Body of pancreas (tissue), 4 donors: ENCODE results near the gene NDUFAF3. TPM values are rescaled to one million over a fixed set of nuclear protein-coding genes. Genes with fewer than 3 reads are reported as not detected.
A peak's percentile ranks its signal among the peaks of the same experiment; 100 is the strongest.

Experiments used
- ATAC-seq: fragments of 150-250 bp; one replicate; pipeline ENCODE4 v1.9.1; 2016
- DNase-seq, 4 donors: peaks; one replicate each; pipeline ENCODE4 v3.0.0-alpha.2; 2019
- H3K27ac ChIP-seq, 4 donors: fragments of 200-600 bp; sonication (generic); 1 replicate in 3 of 4; 2 replicates in 1 of 4; pipeline versions ENCODE4 v1.5.1 to v1.6.1; 2016 to 2019; ENCODE audit warnings: mild to moderate bottlenecking in 1 of 4, mixed read lengths in 1 of 4, moderate library complexity in 1 of 4
- H3K27me3 ChIP-seq, 2 donors: fragments of 200-600 bp; sonication (generic); one replicate each; pipeline ENCODE4 v1.6.0; 2016; ENCODE audit warnings: mild to moderate bottlenecking in 1 of 2
- H3K36me3 ChIP-seq, 2 donors: fragments of 200-600 bp; sonication (generic); replicated peaks in 1 of 2; 2 replicates each; pipeline ENCODE4 v1.5.1; 2016; ENCODE audit warnings: low read depth in 2 of 2; ENCODE audit not compliant: insufficient read depth in 1 of 2
- H3K4me1 ChIP-seq: fragments of 200-600 bp; sonication (generic); one replicate; pipeline ENCODE4 v1.6.0; 2016
- H3K4me3 ChIP-seq, 2 donors: fragments of 200-600 bp; sonication (generic); 1 replicate in 1 of 2; 2 replicates in 1 of 2; pipeline ENCODE4 v1.5.1; 2016 to 2019
- H3K9me3 ChIP-seq, 3 donors: fragments of 200-600 bp; sonication (generic); 1 replicate in 2 of 3; 2 replicates in 1 of 3; pipeline ENCODE4 v1.5.1; 2016
- CTCF ChIP-seq, 7 experiments: fragments of 450-650 bp in 4 of 7; fragments of 200-600 bp in 3 of 7; sonication (generic) in 3 of 7; IDR thresholded peaks; one replicate each; pipeline ENCODE4 v1.5.1; 2016 to 2019; ENCODE audit warnings: antibody characterized with exemption in 7 of 7
- POLR2A ChIP-seq, 3 donors: fragments of 450-650 bp; IDR thresholded peaks; one replicate each; pipeline ENCODE4 v1.6.1; 2016; ENCODE audit warnings: antibody characterized with exemption in 3 of 3, mild to moderate bottlenecking in 2 of 3
- WGBS, 2 donors: methylation state at CpG; one replicate each; pipeline ENCODE4 v1.1.5; 2017; 5-methylcytosine and 5-hydroxymethylcytosine counted together
- intact Hi-C: fragments of 100-400 bp; cut with DNase I; formaldehyde crosslinking; loops from one replicate; pipeline ENCODE4 v1.15.1; 2023
- total RNA-seq, 2 donors: library from RNA; depleted of rRNA; stranded (reverse); fragments of >200 nt; gene quantifications; one replicate each; pipeline ENCODE4 v1.1.0, GENCODE V29; 2016

Gene NDUFAF3, protein sequence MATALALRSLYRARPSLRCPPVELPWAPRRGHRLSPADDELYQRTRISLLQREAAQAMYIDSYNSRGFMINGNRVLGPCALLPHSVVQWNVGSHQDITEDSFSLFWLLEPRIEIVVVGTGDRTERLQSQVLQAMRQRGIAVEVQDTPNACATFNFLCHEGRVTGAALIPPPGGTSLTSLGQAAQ
- total RNA-seq: 10 to 100 TPM; 25.7 to 55.0 TPM

DNA sequence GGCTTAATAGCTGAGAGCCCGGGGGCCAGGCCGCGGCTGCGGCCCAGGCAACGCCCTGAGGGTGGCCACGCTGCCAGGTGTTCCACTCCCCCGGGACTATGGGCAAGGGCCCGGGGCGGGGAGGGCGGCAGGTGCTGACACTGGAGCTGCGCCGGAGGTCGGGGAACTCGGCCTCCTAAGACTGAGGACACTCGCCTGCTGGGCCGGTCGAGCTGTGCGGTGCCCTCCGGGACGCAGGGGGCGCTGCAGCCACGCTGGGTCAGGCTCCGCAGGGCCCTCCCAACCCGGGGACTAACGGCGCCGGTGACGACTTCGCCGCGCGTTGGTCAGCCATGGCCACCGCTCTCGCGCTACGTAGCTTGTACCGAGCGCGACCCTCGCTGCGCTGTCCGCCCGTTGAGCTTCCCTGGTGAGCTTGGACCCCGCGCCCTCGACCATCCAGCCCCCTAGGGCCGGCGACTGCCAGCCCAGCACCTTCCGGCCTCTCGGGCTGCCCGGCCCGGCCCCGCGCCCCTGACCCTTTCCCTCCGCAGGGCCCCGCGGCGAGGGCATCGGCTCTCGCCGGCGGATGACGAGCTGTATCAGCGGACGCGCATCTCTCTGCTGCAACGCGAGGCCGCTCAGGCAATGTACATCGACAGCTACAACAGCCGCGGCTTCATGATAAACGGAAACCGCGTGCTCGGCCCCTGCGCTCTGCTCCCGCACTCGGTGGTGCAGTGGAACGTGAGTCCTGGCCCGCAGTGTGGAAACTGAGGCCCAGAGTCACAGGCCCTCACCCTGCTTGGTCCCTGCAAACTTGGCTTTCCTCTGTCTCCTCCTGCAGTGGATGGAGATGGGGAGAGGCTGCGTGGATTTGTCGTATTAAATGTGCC lies at the start of gene NDUFAF3:
Gene NDUFAF3 (plus strand): TSS at position 309 of the 875 bp plus-strand sequence. CDS start 24 bp downstream, at position 333.
- Histone ChIP-seq H3K4me1 (peaks cover 68% of the 10 kb centered on the region), H3K27ac (peak within 1 kb of the TSS; percentile 90 to 99 (median 98)), H3K36me3 (peaks cover 0 to 13% of the 10 kb centered on the region in 2 donors), H3K9me3 (no peaks in the 10 kb centered on the region), H3K4me3 (peak within 1 kb of the TSS; percentile 44 to 63), H3K27me3 (no peaks in the 10 kb centered on the region)
- peak; percentile 54 to 94 (median 69) for TF ChIP-seq POLR2A (IDR thresholded peaks at IDR 0.05)
- peak; percentile 95 to 99 (median 98) for TF ChIP-seq CTCF (IDR thresholded peaks at IDR 0.05)
- peak; percentile 94 to 95 (median 94) for DNase-seq
- intact Hi-C loops: no loop called here
- peak; percentile 84 for ATAC-seq
- 0 to 3% methylated on average over 8 to 81 of the region's 83 CpGs for WGBS, 2 donors

DNA sequence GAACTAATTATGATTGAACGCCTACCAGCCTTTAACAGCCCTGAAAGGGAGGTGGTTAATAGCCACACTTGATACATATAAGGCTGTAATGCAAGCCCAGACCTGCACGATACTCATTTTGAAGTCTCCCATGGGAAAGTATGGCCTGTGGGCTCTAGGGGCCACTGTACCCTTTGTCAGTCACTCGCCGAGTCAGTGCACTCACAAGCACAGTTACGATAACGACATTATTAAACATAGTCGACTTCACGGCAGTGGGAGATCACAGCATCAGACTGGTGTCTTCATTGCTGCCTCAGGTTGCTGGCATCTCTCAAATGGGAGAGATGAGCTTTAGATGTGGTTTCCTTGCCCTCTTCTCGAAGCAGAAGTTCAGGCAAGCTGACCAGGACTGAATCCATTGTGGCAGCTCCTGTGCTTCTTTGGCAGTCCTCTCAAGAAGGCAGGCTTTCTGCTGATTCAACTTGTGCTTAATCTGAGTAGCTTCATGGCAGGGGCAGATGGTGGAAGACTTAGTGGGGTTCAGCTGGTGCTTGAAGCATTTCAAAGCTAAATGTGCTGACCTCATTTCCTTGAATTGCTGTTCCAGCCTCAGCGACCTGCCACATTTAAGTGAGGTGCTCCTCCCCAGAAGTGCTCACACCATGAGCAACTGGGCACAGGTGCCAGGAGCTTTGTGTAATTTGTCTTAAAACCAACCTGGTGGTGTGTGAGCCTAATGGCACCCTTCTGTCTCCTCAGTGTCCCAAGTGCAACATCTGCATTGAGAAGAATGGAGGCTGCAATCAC lies 47.7 kb upstream of the NDUFAF3 start:
- Histone ChIP-seq H3K27me3 (no peaks in the 10 kb centered on the region), H3K4me3 (no peak overlapping the region), H3K36me3 (peaks cover 28 to 60% of the 10 kb centered on the region in 2 donors), H3K4me1 (no peaks in the 10 kb centered on the region), H3K9me3 (no peaks in the 10 kb centered on the region), H3K27ac (no peak overlapping the region)
- intact Hi-C loops: no loop called here
- 86 to 87% methylated on average over 9 to 10 of the region's 10 CpGs for WGBS, 2 donors
- TF ChIP-seq CTCF (IDR thresholded peaks at IDR 0.05) (no peak), POLR2A (IDR thresholded peaks at IDR 0.05) (no peak)
- no peak for DNase-seq
- ATAC-seq: no peak

- H3K27ac ChIP-seq: no peak overlapping the region
- H3K36me3 ChIP-seq: peaks cover 24 to 51% of the 10 kb centered on the region in 2 donors
- 85 to 98% methylated on average over 3 of the region's 3 CpGs for WGBS, 2 donors
- TF ChIP-seq CTCF (IDR thresholded peaks at IDR 0.05): no peak
- no peak for TF ChIP-seq POLR2A (IDR thresholded peaks at IDR 0.05)
- no peaks in the 10 kb centered on the region for H3K27me3 ChIP-seq
- H3K4me1 ChIP-seq: no peaks in the 10 kb centered on the region
- H3K4me3 ChIP-seq: no peak overlapping the region
- H3K9me3 ChIP-seq: no peaks in the 10 kb centered on the region
- no peak for DNase-seq
- intact Hi-C loops: no loop called here
- ATAC-seq: no peak
Observed at GRCh38 chr3:48979451-48979850, 42.5 kb upstream of the NDUFAF3 start.

- H3K36me3 ChIP-seq: peaks cover 18 to 48% of the 10 kb centered on the region in 2 donors
- H3K4me3 ChIP-seq: no peak overlapping the region
- no peak overlapping the region for H3K27ac ChIP-seq
- DNase-seq (no peak), ATAC-seq (no peak)
- no peak for TF ChIP-seq POLR2A (IDR thresholded peaks at IDR 0.05)
- TF ChIP-seq CTCF (IDR thresholded peaks at IDR 0.05): no peak
- intact Hi-C loops: no loop called here
- H3K4me1 ChIP-seq: no peaks in the 10 kb centered on the region
- WGBS, 2 donors: 90 to 91% methylated on average over 4 of the region's 4 CpGs
- no peaks in the 10 kb centered on the region for H3K27me3 ChIP-seq
- no peaks in the 10 kb centered on the region for H3K9me3 ChIP-seq
Observed at GRCh38 chr3:48980295-48980694, 41.6 kb upstream of the NDUFAF3 start.
